Stimulated activated CD8-positive, alpha-beta memory T cell treated with anti-CD3 and anti-CD28 coated beads, Interleukin-12 subunit alpha, Interleukin-12 subunit beta, amount 100 ng/mL, for 1 hour (primary cell): Measurements from ENCODE around the gene GDF2.

ENCODE experiments used
- DNase-seq: peaks from one replicate; pipeline ENCODE4 v3.0.0-alpha.2; 2020; ENCODE audit warnings: low read depth

The GDF2 gene

DNA sequence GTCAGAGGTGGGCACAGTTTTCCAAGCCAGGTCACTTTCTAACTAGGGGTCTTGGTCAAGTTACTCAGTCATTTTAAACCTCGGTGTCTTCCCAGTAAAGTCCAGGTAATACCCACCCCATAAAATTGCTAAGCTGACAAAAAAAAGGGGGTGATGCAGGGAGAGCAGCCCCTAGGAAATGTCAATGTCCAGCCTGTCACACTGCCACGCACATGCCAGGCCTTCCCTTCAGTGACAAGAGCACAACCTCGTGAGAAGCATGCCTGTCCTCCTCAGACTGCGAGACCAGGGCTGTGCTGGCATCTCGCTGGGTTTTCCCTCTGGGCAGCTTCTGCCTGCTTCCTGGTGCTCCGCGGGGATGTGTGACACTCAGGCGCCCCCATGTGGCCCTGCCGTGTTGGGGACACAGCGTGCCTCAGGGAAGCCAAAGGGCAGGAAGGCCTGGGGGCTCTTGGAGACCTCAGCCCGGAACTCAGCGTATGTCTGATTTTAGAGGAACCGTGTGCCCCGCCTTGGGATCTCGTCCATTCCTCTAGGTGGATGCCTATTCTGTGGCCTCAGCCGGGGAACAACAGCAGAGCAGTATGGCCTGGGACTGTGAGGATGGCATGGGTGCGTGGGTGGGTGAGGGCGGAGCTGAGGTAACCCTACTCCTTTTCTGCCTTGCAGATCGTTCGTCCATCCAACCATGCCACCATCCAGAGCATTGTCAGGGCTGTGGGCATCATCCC, 10.2 kb upstream of the GDF2 start:
- DNase-seq = peak; percentile 67

GRCh38 chr10:47312663-47312995, 9.6 kb upstream of the GDF2 start:
- DNase-seq = no peak

- DNase-seq = no peak
Measured at GRCh38 chr10:47314416-47314970, 7.8 kb upstream of the GDF2 start.

- no peak for DNase-seq
Measured at GRCh38 chr10:47315421-47315820, 6.8 kb upstream of the GDF2 start.

DNA sequence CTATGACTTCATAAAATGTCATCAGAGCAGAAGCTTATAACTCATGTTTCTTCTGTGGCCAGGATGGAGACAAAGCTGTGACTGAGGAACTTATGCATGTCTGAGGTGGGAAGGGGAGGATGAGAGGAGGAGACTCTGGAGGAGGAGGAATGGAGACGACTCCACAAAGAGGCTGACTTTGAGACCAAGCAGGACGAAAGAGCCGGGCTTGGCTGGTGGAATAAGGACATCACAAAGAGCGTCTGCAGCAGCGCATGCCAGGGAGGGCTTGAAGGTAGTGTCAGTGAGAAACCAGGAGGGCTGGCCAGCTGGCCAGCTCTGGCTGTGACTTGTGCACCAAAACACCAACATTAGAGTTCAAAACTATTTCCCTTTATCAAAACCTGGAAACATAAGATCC, 6.1 kb upstream of the GDF2 start:
- no peak for DNase-seq

DNA sequence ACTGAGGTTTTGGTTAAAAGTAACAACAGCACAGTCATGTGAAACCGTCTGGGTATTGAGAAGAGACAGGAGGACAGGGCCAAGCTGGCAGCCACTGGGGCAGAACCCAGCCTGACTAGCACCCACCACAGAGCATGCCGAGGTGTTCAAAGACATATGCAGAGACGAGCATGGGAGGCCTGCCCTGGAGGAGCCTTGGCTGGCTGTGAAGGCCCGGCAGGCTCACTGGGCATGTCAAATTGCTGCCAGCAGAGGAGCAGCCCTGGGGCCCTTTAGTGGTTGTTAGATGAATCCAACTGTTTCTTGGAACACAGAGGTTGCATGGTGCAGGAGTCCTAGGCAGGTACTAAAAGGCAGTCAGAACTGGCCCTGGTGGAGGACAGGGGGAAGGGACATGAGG, 5.0 kb upstream of the GDF2 start:
- DNase-seq = no peak

GRCh38 chr10:47318706-47319105, 3.5 kb upstream of the GDF2 start:
- no peak for DNase-seq

DNA sequence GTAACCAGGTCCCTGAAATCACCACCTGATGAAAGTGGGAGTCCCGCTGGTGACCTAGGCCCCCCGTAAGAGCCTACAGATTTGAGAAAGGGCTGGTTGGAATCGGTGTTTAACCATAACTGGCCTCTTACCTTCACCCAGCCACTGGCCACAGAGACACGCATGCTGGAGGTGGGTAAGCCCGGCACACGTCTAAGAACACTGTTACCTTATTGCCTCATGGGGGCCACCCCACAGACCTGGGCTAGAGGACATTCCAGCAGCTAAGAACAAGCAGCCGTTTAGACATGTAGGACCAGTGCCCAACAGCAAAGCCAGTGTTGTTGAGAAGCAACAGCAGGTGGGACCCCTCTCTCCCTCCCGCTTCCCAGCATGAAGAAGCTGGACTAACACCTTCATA, 2.5 kb upstream of the GDF2 start:
- no peak for DNase-seq

DNA sequence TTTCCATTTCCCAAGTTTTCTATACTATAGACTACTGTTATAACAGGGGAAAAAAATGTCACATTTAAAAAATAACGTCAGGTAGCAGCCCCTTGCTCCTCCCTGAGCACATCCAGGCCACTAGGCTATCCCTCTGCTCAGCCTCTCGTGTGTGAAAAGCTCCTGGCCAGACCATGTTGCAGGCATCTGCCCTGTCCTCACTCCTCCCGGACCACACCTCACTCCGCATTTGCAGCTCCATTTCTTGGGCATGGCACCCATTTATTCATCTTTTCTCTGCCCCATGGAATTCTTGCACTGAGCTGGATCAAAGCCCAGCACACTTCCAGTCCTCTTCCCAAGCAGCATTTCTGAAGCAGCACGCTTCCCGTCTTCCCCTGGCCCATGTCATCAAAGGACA, 1.4 kb upstream of the GDF2 start:
- DNase-seq = no peak

GRCh38 chr10:47321521-47322195, 596 bp upstream of the GDF2 start:
- no peak for DNase-seq

- no peak for DNase-seq
Measured at GRCh38 chr10:47323087-47323486, 833 bp downstream of the GDF2 start.

DNA sequence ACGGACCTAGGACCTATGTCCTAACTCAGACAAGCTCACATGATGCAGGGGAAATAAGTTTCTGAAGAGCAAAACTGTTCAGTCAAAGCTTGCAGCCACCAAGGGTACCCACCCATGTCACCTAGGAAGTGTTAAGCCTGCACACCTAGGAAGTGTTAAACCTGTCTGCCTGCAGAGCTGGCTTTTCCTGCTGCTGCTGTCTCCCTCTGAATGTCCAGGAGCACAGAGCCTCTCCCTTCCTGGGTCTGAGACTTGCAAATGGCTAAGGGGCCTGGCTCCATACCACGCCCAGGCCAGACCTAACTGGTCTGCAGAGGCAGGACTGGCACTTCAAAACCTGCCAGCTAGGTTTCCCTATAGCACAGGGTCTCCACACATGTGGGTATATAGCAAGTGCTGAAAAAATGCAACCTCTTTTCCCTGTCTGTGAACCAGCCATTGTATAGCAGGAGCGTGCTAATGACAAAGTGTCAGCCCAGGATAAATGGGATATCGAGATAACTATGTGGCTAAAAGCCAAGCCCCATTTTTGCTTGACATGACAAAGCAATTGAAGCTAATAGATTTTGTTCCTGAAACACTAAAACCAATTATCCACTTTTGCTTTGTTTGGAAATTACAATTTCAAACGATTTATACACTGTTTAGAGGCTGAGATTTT, 1.5 kb downstream of the GDF2 start:
- no peak for DNase-seq

DNA sequence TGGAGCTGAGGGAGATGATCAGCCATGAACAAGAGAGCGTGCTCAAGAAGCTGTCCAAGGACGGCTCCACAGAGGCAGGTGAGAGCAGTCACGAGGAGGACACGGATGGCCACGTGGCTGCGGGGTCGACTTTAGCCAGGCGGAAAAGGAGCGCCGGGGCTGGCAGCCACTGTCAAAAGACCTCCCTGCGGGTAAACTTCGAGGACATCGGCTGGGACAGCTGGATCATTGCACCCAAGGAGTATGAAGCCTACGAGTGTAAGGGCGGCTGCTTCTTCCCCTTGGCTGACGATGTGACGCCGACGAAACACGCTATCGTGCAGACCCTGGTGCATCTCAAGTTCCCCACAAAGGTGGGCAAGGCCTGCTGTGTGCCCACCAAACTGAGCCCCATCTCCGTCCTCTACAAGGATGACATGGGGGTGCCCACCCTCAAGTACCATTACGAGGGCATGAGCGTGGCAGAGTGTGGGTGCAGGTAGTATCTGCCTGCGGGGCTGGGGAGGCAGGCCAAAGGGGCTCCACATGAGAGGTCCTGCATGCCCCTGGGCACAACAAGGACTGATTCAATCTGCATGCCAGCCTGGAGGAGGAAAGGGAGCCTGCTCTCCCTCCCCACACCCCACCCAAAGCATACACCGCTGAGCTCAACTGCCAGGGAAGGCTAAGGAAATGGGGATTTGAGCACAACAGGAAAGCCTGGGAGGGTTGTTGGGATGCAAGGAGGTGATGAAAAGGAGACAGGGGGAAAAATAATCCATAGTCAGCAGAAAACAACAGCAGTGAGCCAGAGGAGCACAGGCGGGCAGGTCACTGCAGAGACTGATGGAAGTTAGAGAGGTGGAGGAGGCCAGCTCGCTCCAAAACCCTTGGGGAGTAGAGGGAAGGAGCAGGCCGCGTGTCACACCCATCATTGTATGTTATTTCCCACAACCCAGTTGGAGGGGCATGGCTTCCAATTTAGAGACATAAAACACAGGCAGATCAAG, 3.3 kb downstream of the GDF2 start:
- DNase-seq = no peak

DNA sequence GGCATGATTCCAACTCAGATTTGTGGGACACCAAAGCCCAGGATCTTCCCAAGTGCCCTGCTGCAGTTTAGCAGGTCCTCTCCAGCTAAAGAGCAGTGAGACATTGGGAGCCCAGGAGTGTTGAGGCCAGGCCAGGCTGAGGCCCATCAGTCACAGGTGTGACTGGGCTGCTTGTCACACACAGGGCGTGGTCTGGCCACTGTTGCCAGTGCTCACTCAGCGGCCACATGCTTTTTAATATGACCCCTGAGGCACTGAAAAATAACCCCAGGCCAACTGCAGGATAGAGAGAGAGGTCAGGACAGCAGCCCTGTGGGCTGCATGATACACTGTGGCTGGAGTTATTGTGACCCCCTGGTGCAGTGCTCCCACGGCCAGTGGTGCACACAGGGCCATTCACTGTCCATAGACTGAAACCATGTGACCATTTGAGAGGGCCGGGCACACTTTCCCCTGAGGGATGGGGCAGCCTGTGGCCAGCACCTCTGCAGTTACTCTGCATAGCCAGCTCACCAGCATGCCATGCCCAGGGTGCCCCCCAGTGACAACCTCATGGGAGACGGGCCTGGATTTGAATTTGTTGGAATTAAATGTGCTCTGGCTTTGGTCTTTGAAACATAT, 4.2 kb downstream of the GDF2 start:
- DNase-seq = no peak

GRCh38 chr10:47326927-47327330, 4.7 kb downstream of the GDF2 start:
- DNase-seq = no peak

DNA sequence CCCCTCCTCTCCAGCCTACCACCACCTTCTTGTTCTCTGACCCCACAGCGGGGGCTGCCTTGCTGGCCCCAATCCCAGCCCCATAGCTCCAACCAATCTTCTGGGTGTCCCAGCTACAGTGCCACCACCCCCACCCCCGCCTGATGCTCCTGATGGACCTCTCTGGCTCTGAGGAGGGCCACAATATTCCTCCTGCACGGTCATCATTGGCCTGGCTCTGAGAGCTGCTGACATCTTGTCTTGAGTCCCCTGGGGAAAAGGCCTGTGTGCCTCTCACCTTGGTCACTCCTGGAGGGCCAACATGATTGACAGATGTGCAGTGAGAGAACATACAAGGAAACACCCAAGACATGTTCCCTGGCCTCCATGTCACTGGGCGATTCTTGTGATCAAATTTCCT, 7.6 kb downstream of the GDF2 start:
- DNase-seq = no peak

GRCh38 chr10:47330366-47330765, 8.1 kb downstream of the GDF2 start:
- no peak for DNase-seq

DNA sequence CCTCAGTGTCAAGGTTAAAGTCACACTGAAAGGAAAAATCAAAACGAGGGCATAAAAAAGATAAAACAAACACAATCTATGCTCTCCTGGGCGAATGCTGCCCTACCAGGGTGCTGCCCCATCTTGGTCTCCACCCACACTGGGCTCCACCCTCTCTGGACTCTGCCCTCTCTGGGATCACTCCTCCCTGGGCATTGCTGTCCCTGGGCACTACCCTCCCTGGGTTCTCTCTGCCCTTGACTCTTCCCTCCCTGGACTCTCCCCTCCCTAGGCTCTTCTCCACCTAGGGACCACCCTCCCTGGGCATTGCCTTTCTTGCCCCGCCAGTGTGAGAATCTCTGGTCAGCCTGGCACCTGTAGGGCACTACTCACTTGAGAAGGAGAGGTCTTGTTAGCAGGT, 8.6 kb downstream of the GDF2 start:
- DNase-seq = no peak

GRCh38 chr10:47331491-47331890, 9.2 kb downstream of the GDF2 start:
- DNase-seq = no peak

DNA sequence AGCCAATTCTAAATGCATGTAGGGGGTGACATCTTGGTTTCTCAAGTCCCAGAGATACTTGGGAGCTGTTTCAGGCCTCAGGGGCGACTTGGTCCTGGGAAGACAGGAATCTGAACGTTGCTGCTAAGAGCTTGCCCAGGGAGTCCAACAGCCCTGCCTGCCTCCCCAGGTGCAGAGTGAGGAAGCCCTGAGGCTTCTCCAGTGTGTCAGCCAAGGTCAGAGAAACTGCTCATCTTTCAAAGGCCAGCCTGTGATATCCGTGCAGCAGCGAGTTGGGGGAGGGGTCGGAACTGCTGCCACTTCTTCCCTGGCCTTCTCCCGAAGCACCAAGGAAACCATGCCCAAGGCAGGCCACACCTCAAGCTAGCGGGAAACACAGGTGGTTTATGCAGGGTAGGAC, 9.7 kb downstream of the GDF2 start:
- DNase-seq = no peak

DNA sequence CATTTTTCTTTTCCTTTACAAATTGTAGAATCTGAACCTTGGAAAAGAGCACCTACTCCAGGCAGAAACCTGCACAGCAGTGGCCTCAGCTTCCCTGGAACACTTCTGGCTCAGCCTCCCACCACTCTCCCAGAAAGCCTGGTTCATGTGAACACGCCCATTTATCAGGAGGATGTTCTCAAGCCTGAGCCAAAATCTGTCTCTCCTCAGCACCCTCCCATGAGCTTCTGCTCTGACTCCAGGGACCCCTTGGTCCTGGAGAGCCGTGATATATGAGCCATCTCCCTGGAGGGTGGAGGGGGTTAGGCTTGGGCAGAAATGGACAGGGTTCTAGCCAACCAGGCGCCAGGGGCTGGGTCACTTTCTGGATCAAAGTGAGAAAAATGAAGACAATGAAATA, 10.1 kb downstream of the GDF2 start:
- DNase-seq = no peak

DNA sequence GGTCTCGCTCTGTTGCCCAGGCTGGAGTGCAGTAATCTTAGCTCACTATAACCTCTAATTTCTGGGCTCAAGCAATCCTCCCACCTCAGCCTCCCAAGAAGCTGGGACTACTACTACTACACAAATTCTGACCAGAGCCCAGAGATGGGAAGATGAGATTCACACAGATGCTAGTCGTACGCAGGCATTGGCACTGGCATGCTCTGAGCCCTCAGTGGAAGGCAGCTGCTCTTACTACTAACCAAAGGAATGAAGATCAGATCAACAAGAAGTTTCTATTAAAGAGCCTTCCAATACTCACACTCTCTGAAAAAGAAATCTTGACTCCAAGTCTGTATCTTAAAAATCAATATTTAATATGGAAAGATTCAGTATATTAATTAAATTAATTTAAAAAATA, 10.7 kb downstream of the GDF2 start:
- DNase-seq = no peak
